Measurements from ENCODE around the gene TACR1. TPM values are rescaled to one million over a fixed set of nuclear protein-coding genes. Genes with fewer than 3 reads are reported as not detected.

Gene TACR1
- total RNA-seq, 1 experiment from 2014 or later: not detected

DNA sequence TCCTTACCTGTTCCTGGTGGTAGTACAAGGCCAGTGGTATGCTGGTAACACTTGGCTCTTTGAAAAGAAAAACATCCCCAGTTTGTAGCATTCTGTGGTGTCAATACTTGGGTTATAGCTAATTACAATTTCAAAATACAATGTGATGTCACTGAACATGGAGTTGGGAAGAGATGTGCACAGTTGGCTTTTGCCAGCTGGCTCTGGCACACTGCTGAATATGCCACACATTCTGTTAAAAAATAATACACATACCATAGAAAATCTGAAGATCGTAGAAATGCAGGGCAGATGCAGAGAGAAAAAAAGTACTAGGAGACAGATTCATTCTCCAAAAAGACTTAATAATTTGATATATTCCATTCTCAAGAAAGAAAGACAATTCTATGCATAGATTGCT, 101.5 kb downstream of the TACR1 start:
- Histone ChIP-seq H3K9me3 (ENCODE audit: insufficient read depth, low read depth) (no peaks in the 10 kb centered on the region; the same call in 1 of the 2 replicates), H3K27me3 (ENCODE audit: insufficient read depth, low read depth) (no peaks in the 10 kb centered on the region), H3F3A (ENCODE audit: insufficient read depth, low read depth) (peaks cover 25% of the 10 kb centered on the region), H3K4me3 (no peak overlapping the region), H3K9me2 (ENCODE audit: insufficient read depth) (no peaks in the 10 kb centered on the region), H3K27ac (no peak overlapping the region), H2AFZ (no peak overlapping the region), H3K4me1 (replicated peaks; ENCODE audit: insufficient read depth) (peaks cover 30% of the 10 kb centered on the region), H3K79me2 (ENCODE audit: low read depth) (no peaks in the 10 kb centered on the region), H3K4me2 (no peak overlapping the region), H4K20me1 (ENCODE audit: insufficient read depth) (no peaks in the 10 kb centered on the region), H3K36me3 (ENCODE audit: low read depth) (no peaks in the 10 kb centered on the region)
- TF ChIP-seq EZH2 (IDR thresholded peaks at IDR 0.05; ENCODE audit: low read depth): no peak
- TF ChIP-seq, protein P1, sequence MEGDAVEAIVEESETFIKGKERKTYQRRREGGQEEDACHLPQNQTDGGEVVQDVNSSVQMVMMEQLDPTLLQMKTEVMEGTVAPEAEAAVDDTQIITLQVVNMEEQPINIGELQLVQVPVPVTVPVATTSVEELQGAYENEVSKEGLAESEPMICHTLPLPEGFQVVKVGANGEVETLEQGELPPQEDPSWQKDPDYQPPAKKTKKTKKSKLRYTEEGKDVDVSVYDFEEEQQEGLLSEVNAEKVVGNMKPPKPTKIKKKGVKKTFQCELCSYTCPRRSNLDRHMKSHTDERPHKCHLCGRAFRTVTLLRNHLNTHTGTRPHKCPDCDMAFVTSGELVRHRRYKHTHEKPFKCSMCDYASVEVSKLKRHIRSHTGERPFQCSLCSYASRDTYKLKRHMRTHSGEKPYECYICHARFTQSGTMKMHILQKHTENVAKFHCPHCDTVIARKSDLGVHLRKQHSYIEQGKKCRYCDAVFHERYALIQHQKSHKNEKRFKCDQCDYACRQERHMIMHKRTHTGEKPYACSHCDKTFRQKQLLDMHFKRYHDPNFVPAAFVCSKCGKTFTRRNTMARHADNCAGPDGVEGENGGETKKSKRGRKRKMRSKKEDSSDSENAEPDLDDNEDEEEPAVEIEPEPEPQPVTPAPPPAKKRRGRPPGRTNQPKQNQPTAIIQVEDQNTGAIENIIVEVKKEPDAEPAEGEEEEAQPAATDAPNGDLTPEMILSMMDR (conservative IDR thresholded peaks at IDR 0.05): no peak
- BruUV-seq (replicated peaks): no TSS peak
- DNase-seq: no peak
- POLR2A ChIA-PET (ENCODE audit: unreplicated experiment): no interaction called here
- CTCF ChIA-PET: no interaction called here
- intact Hi-C loops (cut with micrococcal nuclease; ENCODE audit: unreplicated experiment): no loop called here

DNA sequence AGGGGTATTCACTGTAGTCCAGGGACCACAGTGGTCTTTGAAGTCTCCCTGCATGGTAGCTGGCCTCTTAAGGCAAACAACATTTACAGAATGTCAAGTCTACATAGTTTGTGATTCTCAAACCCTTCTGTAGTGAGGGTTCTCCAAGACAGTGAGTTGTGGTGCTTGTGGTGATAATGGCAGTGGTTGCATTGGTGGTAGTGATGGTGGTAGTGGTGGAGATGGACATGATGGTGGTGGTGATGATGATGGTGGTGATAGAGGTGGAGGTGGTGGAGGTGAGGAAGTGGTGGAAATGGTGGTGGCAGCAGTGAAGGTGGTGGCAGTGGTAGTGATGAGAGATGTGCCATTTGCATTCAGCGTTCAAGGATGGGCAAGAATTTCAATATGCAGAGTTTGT, 104.9 kb downstream of the TACR1 start:
- no TSS peak for BruUV-seq (replicated peaks)
- Histone ChIP-seq H3K36me3 (ENCODE audit: low read depth) (no peaks in the 10 kb centered on the region), H3K9me2 (ENCODE audit: insufficient read depth) (no peaks in the 10 kb centered on the region), H2AFZ (no peak overlapping the region), H3K4me3 (no peak overlapping the region), H3K4me2 (no peak overlapping the region), H3F3A (ENCODE audit: insufficient read depth, low read depth) (peaks cover 10% of the 10 kb centered on the region), H4K20me1 (ENCODE audit: insufficient read depth) (no peaks in the 10 kb centered on the region), H3K4me1 (replicated peaks; ENCODE audit: insufficient read depth) (peaks cover 11% of the 10 kb centered on the region), H3K79me2 (ENCODE audit: low read depth) (no peaks in the 10 kb centered on the region), H3K9me3 (ENCODE audit: insufficient read depth, low read depth) (no peaks in the 10 kb centered on the region), H3K27me3 (ENCODE audit: insufficient read depth, low read depth) (no peaks in the 10 kb centered on the region), H3K27ac (no peak overlapping the region)
- TF ChIP-seq, protein P1 (conservative IDR thresholded peaks at IDR 0.05): no peak
- TF ChIP-seq EZH2 (IDR thresholded peaks at IDR 0.05; ENCODE audit: low read depth): no peak
- POLR2A ChIA-PET (ENCODE audit: unreplicated experiment): no interaction called here
- intact Hi-C loops (cut with micrococcal nuclease; ENCODE audit: unreplicated experiment): no loop called here
- DNase-seq: no peak
- CTCF ChIA-PET: no interaction called here

DNA sequence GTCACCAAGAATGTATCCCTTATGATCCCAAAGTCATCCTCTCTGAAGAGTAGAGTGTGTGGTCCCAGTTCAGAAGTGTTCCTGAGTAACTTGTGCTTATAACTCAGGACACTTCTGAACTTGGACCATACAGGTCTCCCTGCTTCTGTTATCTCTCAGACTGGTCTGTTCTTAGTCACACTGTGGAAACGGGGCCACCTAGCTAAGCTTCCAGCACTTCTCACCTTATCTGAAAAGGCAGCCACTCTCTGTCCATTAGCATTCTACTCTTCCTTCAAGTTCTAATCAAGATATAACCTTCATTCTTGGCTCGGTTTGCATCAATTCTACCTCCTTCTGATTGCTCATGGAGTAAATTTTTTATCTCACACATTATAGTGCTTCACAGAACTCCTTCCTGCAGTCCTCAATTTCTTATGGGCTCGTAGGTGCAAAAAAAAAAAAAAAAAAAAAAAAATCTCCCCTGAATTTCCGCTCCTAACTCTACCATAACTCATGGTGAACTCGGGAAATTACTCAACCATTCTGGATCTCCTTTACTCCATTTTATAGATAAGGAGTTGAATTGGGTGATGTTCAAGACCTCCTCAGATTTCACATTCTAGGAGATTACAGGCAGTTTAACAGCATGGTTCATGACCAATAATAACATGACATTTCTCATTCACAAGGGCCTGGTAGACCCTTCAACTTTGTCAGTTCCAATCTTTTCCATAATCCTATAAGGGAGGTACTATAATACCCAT, 108.4 kb downstream of the TACR1 start:
- intact Hi-C loops (cut with micrococcal nuclease; ENCODE audit: unreplicated experiment): no loop called here
- CTCF ChIA-PET: no interaction called here
- no peak for DNase-seq

More for the DNA sequence above, 108.4 kb downstream of the TACR1 start:
- H3K4me1 ChIP-seq (replicated peaks; ENCODE audit: insufficient read depth): no peaks in the 10 kb centered on the region
- H3K27me3 ChIP-seq (ENCODE audit: insufficient read depth, low read depth): no peaks in the 10 kb centered on the region
- H3K36me3 ChIP-seq (ENCODE audit: low read depth): no peaks in the 10 kb centered on the region
- H3K9me2 ChIP-seq (ENCODE audit: insufficient read depth): no peaks in the 10 kb centered on the region
- H3K27ac ChIP-seq: no peak overlapping the region
- TF ChIP-seq, protein P1 (conservative IDR thresholded peaks at IDR 0.05): no peak
- no peak for TF ChIP-seq EZH2 (IDR thresholded peaks at IDR 0.05; ENCODE audit: low read depth)
- H3K4me3 ChIP-seq: no peak overlapping the region
- POLR2A ChIA-PET (ENCODE audit: unreplicated experiment): no interaction called here
- no TSS peak for BruUV-seq (replicated peaks)
- H4K20me1 ChIP-seq (ENCODE audit: insufficient read depth): no peaks in the 10 kb centered on the region
- H3F3A ChIP-seq (ENCODE audit: insufficient read depth, low read depth): no peaks in the 10 kb centered on the region
- no peak overlapping the region for H2AFZ ChIP-seq
- H3K9me3 ChIP-seq (ENCODE audit: insufficient read depth, low read depth): no peaks in the 10 kb centered on the region
- no peaks in the 10 kb centered on the region for H3K79me2 ChIP-seq (ENCODE audit: low read depth)
- no peak overlapping the region for H3K4me2 ChIP-seq
